HG03039 (cell line): Measurements from ENCODE around the gene ELAC2.

Source experiments
- ATAC-seq: cut with Tn5 transposase; IDR thresholded peaks from one replicate; pipeline ENCODE4 v1.9.1; 2021; ENCODE audit warnings: mild to moderate bottlenecking, moderate library complexity; ENCODE audit not compliant: unreplicated experiment

ELAC2 gene

GRCh38 chr17:13017655-13018459 is at the start of gene ELAC2:
Gene ELAC2 (minus strand): TSS chr17:13018027. CDS start chr17:13017947, 80 bp downstream.
- peak; percentile 98 for ATAC-seq

DNA sequence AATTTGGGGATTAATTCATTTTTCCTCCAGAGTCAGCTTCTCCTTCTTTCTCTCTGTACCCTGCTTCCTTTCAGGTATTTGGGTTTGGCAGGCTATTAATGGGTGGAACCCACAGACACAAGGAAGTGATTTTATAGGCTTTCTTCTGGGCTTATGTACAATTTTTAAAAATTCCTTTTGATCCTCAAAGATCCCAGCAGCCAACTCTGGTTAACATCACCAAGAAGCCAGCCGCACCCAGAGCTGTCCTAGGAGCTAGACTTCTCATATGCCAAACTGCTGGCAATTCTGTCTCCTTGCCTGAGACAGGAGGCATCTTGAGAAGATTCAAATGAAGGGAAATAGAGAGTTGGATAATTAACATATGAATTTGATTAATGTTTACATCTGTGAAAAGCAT is 47.2 kb upstream of the ELAC2 start:
- no peak for ATAC-seq

- ATAC-seq = no peak
These were observed 37.3 kb upstream of the ELAC2 start for GRCh38 chr17:13055131-13055530.

GRCh38 chr17:13054666-13055065 is 36.8 kb upstream of the ELAC2 start:
- ATAC-seq = no peak

DNA sequence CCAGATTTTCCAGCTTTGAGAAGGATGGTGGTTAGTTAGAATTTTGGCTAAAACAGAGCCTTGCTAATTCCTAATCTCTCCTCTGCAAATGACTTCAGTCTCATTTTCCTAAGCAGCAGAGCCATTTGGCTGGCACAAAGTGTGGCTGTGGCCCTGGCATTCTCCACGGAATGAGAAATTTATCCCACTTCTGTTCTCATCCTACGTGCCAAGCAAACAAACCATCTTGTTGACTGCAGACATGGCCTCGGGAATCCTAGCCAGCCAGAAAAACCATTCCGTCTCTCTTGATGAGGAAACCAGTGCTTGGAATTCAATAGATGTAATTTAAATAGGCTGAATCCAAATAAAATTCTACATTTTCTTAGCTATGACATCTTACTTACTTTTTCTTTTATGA is 34.1 kb upstream of the ELAC2 start:
- ATAC-seq = no peak

DNA sequence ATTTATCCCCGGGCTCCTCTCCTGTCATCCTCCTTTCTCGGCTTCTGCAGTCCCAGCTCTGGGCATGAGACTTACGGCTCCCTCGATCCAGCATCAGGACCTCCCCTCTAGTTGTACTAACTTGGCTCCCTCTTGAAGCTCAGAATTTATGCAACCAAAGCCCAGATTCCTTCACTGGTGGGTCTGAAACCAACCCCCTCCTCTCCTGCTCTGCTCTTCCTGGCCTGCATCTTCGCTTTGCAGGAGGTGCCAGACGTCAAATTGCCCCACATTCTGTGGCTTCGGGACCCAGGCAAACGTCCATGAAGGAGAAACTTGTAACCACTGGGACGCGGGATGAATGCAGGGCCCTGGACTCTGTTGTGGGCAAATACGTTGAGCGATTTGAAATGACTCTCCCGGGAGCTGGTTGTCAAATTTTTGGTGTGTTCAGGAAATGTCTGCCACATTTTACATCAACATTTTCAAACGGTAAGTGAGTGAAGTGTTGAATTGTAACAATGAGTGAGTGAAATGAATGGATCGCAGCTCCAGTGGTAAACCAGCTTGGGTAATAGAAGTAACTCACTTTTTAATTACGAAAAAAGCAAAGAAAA is 29.3 kb upstream of the ELAC2 start:
- no peak for ATAC-seq

GRCh38 chr17:13046361-13046760 is 28.5 kb upstream of the ELAC2 start:
- ATAC-seq = no peak

DNA sequence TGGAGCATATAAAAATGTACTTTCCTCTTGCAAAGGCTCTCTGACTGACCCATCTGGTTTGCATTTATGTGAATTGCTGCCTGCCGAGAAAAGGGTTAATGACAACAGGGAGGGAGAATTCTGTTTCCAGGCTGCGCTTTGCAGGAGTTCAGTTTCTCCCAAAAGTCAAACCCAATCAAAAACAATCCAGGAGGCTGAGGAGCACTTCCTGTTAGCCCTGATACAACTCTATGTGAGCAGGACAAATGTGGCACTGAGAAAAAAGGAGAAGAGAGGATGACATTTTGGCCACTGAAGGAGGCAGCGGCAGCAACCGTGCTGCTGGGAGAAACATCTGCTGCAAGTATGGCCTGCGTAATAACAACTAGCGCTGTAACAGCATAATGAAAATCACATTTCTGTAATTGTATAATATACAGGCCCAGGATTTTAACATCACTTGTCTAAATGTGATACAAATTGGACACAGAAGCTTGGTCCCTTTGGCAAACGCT is 26.8 kb upstream of the ELAC2 start:
- ATAC-seq = no peak

DNA sequence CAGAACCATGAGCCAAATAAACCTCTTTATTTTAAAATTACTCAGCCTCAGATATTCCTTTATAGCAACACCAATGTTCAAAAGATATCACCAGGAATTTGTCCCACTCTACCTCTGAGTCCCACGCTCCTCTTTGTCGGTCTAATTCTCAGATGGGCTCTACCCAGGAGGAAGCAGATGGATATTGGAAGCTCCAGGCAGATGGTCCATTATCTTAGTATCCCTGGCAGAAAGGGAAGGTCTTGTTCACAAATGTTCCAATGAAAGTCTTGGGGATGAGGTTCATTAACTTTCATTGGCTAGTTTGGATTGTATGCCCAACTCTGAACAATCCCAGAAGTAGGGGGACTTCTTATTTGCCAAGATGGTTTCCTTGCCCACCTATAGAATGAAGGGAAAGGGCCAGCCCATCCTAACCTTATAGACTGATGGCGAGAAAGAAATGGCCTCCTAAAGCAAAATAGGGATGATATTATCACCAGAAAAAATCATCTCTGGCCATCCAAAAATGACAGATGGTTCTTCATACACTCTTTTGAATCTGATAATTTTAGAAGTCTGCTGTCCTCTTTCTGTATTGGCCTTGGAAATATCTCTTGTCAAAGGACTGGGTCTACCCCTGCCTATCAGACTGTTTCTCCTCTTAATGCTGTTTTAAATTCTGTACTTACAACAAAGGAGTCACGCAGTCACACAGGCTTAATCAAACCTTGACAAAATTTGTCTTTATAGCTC is 21.3 kb upstream of the ELAC2 start:
- no peak for ATAC-seq

GRCh38 chr17:13036751-13037150 is 18.9 kb upstream of the ELAC2 start:
- no peak for ATAC-seq

DNA sequence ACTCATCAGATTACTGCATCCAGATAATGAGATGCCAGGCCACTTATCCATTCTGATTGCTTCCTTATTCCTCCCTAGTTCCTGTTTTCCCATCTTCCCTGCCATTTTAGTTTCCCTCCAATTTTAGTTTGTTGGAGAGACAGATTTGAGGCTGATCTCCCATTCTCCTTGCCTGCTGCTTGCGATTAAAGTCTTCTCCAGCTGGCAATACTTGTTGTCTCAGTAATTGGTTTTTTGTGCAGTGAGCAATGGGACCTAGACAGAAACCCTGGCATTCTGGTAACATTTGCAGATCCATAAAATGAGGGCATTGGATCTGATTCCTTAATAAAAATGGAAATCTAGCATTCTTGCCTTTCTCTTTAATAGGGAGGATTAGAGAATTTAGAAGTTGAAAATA is 17.6 kb upstream of the ELAC2 start:
- no peak for ATAC-seq

GRCh38 chr17:13031718-13032350 is 14.0 kb upstream of the ELAC2 start:
- ATAC-seq = no peak

- no peak for ATAC-seq
These were observed 12.9 kb upstream of the ELAC2 start for GRCh38 chr17:13030459-13031300.

DNA sequence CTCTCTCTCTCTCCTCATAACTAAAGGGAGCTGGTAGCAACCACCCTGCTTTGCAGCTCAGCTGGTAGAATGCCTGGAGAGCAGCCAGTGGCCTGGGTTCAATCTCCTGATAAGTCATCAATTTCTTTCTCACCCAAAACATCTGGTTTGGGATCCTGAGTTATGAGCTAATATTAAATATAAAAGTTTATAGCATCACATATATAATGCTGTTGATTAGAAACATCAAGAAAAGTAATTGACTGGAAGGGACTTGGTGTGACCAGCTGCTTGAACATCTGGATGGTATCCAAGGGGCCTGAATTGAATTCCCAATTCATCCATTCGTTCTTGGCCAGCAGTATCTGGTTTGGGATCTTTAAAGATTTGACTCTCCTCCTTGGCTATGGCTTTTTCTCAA is 12.2 kb upstream of the ELAC2 start:
- ATAC-seq = no peak

DNA sequence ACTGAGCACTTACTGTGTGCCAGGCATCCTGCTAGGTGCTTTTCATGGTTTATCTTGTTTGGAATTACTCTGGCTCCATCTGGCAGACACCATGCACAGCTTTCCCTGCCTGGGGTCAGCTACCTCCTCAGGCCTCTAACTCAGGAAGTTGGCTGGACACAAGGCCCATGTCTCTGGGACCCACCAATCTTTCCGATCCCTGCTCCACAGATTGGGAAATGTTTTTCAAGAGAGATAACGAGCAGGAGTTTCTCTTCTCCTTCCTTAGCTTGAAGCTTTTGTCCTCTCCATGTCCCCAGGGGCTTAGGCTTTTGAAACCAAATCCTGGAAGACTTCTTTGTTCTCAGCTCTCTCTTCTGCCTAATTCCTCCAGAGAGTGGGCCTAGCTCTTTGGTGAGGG is 11.5 kb upstream of the ELAC2 start:
- ATAC-seq = no peak

- no peak for ATAC-seq
These were observed 9.4 kb upstream of the ELAC2 start for GRCh38 chr17:13027246-13027645.

- ATAC-seq = no peak
These were observed 7.9 kb upstream of the ELAC2 start for GRCh38 chr17:13025687-13026086.

- ATAC-seq = no peak
These were observed 7.4 kb upstream of the ELAC2 start for GRCh38 chr17:13025258-13025627.

DNA sequence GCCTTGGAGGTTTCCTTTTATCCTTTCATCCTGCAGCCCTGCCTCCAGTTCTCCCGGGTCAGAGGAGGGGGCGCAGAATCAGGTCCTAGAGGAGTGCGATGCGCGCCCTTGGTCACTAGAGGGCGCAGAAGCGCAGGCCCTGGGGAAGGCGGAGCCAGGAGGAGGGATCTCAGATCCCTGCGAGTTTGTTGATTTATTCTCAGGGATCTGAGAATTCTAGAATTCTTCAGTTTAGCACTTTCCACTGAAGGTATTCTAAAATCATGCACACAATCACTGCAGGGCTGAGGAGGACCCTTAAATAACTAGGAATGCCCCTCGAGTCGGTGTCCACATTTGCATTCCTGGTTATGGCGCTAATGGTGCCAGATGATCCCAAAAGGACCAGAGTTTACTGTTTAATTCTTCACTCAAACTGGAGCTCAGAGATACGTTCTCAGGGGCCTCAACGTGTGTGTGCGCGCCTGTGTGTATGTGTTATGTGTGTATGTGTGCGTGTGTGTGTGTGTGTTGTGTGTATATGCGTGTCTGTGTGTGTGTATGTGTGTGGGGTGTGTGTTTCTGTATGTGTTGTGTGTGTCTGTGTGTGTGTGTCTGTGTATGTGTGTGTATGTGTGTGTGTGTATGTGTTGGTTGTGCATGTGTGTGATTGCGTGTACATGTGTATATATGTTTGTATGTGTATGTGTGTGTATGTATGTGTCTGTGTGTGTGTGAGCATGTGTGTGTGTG is 6.9 kb upstream of the ELAC2 start:
- ATAC-seq = peak; percentile 77

DNA sequence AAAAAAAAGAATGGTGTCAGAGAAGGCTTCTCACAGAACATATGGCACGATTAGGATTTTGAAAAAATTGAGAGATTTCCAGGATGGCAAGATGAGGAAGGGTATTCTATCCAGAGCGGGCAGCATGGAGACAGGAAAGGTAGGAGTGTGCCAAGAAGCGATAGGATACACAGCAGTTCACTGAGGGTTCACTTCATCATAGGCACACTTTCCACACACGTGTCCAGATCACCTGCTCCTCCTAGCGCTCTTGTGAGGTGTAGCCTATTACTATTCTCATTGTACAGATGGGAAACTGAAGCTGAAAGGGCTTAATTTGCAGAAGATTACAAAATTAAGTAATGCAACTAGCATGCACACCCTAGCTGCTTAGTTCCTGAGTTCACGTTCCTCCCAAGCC is 6.2 kb upstream of the ELAC2 start:
- no peak for ATAC-seq
